Measurements from ENCODE around the gene AMER2. TPM values are rescaled to one million over a fixed set of nuclear protein-coding genes. Genes with fewer than 3 reads are reported as not detected.
"Not testable (repeated sequence)": the region's sequence is repeated elsewhere in the genome, so short reads cannot be mapped to it uniquely, and the experiment has no call there.

Gene AMER2
- total and polyA plus RNA-seq, 10 donors, result not detected

GRCh38 chr13:25167382-25168174, 4.5 kb downstream of the AMER2 start:
- Histone ChIP-seq H3K4me1 (peaks cover 4 to 21% (median 15%) of the 10 kb centered on the region in 6 donors), H3K4me3 (no peak overlapping the region), H3K27ac (no peak overlapping the region), H3K27me3 (replicated peaks in 1 of 7) (peaks cover 0 to 65% (median 39%) of the 10 kb centered on the region in 7 donors), H3K36me3 (no peaks in the 10 kb centered on the region), H3K9me3 (no peaks in the 10 kb centered on the region)
- TF ChIP-seq POLR2AphosphoS5 (IDR thresholded peaks at IDR 0.05) (no peak), POLR2A (IDR thresholded peaks at IDR 0.05) (no peak), CTCF (IDR thresholded peaks at IDR 0.05 in 8 of 11, conservative IDR thresholded peaks at IDR 0.05 in 3 of 11) (no peak)
- intact Hi-C loops (cut with DNase I; ENCODE audit: low total_unique reads), result no loop called here
- 79 to 89% (median 82%) methylated on average over 3 of the region's 3 CpGs for WGBS, 5 donors
- DNase-seq, result no peak

- Histone ChIP-seq H3K9me3 (no peaks in the 10 kb centered on the region), H3K27me3 (replicated peaks in 1 of 7) (peaks cover 0 to 56% (median 26%) of the 10 kb centered on the region in 7 donors), H3K36me3 (no peaks in the 10 kb centered on the region), H3K27ac (no peak overlapping the region), H3K4me1 (peaks cover under 1 to 10% (median 7%) of the 10 kb centered on the region in 6 donors), H3K4me3 (no peak overlapping the region)
- intact Hi-C loops (cut with DNase I; ENCODE audit: low total_unique reads), result no loop called here
- no peak for DNase-seq
- 82 to 86% (median 85%) methylated on average over 3 of the region's 3 CpGs for WGBS, 5 donors
- TF ChIP-seq POLR2AphosphoS5 (IDR thresholded peaks at IDR 0.05) (no peak), POLR2A (IDR thresholded peaks at IDR 0.05) (no peak), CTCF (IDR thresholded peaks at IDR 0.05 in 8 of 11, conservative IDR thresholded peaks at IDR 0.05 in 3 of 11) (no peak)
Measured at GRCh38 chr13:25166306-25166705, 5.8 kb downstream of the AMER2 start.

GRCh38 chr13:25165663-25166062, 6.4 kb downstream of the AMER2 start:
- no peak for DNase-seq
- Histone ChIP-seq H3K27me3 (replicated peaks in 1 of 7) (peaks cover 0 to 49% (median 20%) of the 10 kb centered on the region in 7 donors), H3K4me1 (peaks cover 0 to 4% (median under 1%) of the 10 kb centered on the region in 6 donors), H3K36me3 (no peaks in the 10 kb centered on the region), H3K9me3 (no peaks in the 10 kb centered on the region), H3K4me3 (no peak overlapping the region), H3K27ac (no peak overlapping the region)
- intact Hi-C loops (cut with DNase I; ENCODE audit: low total_unique reads), result no loop called here
- TF ChIP-seq POLR2A (IDR thresholded peaks at IDR 0.05) (no peak), POLR2AphosphoS5 (IDR thresholded peaks at IDR 0.05) (no peak), CTCF (IDR thresholded peaks at IDR 0.05 in 8 of 11, conservative IDR thresholded peaks at IDR 0.05 in 3 of 11) (no peak)
- whole genome bisulfite sequencing, 5 donors, result 74 to 93% (median 86%) methylated on average over 6 of the region's 6 CpGs

GRCh38 chr13:25165163-25165562, 6.9 kb downstream of the AMER2 start:
- peaks cover 0 to 44% (median 15%) of the 10 kb centered on the region in 7 donors for H3K27me3 ChIP-seq (replicated peaks in 1 of 7)
- H3K9me3 ChIP-seq; H3K4me1 ChIP-seq; H3K27ac ChIP-seq; DNase-seq; H3K36me3 ChIP-seq; intact Hi-C loops (cut with DNase I; ENCODE audit: low total_unique reads); H3K4me3 ChIP-seq: not testable (repeated sequence)
- 47 to 58% (median 49%) methylated on average over 5 of the region's 5 CpGs for WGBS, 5 donors
